HG02623 (cell line): ENCODE data around the gene ENG.
"Not testable (repeated sequence)": the region's sequence is repeated elsewhere in the genome, so short reads cannot be mapped to it uniquely, and the experiment has no call there.

Experiments used
- ATAC-seq: cut with Tn5 transposase; IDR thresholded peaks from one replicate; pipeline ENCODE4 v1.9.1; 2021; ENCODE audit warnings: moderate library complexity; ENCODE audit not compliant: unreplicated experiment

Gene ENG

DNA sequence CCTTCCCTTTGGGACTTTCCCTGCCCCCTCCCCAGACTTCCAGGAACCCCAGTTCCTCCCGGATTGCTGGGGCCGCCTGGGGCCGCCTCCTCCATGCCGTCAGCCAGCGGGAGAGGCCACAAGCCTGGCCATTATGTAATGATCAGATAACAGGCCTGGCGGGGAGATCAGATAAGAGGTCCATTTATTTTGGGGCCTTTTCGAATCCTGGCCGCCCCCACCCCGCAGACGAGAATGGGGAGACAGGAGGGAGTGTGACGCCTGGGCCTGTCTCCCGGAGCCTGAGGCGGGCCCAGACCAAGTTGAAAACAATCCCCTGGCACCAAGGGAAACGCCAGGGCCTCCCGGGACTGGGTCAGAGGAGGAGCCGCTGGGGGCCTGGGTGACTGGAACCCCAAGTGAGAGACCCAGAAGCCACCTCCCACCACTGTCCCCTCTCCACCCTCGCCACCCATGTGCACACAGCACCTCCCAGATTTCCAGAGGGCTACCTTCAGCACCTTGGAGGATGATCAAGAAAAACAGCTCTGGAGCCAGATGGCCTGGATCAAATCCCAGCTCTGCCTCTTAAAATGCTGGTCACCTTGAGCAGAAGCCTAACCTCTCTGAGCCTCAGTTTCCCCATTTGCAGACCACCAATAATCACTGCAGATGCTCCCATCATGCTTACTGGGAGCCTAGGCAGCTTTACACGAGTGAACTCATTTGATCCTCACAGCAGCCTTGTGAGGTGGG is 7.8 kb downstream of the ENG start:
- ATAC-seq = no peak

DNA sequence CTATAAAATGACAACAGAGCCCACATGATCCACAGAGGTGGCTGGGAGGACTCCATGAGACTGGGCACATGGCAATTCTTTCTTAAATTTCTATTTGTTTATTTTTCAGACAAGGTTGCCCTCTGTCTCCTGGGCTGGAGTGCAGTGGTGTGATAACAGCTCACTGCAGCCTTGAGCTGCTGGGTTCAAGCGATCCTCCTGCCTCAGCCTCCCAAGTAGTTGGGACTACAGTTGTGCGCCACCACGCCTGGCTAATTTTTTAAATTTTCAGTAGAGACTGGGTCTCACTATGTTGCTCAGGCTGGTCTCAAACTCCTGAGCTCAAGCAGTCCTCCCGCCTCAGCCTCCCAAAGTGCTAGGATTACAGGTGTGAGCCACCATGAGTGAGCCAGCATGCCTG is 8.8 kb downstream of the ENG start:
- not testable (repeated sequence) for ATAC-seq

DNA sequence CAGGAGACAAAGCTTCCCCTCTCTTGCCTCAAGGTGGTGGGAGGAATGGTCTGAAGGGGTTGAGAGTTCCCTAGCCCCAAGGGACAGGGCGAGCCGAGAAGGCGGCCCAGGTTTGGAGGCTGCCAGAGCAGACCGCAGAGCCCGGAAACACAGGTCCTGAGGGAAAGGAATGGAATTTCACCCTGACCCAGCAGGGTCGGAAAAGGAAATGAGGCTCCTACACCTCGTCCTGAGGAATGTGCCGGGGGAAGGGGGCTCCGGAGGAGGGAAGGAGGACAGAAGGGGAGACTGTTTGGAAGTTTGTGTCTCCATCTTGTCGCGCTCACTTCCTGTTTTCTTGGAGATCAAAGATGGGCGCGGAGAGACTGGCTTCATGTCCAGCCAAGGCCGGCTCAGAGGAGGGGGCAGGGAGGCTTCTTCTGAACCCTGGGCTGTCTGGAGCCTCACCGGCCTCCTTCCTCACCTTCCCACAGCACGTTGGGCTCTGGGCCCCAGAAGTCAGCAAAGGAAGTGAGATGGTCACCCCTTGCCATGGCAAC is 9.6 kb downstream of the ENG start:
- no peak for ATAC-seq

DNA sequence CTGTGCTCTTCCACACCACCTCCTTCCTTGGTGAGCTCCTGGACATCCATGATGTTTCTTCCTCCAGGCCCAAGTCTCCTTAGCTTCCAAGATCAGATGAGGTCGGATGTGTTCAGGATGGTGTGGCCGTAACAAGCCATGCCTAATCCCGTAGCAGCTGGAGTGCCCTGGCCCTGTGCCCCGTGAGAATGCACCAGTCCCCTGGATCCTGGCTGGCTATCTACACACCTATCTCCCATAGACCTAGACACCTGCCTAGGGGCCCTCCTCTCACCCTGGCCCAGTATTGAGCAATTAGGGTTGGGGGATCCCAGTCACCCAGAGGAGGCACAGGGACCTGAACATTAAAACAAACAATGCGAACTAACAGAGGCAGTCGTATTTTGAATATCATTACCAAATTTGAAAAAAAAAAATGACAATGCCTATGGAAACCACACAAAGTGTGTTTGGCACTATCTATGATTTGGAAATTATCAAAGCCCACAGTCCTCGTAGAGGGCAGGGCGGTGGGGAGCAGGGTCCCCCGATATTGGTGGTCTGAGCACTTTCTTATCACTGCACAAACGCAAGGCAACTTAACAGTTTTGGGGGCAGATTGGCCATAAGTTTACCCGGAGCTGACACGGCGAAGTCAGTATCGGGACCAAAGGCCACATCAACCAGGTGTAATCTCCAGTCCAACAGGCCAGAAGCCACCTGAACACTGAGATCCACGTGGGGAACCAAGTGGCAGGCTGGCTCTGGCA is 13.2 kb downstream of the ENG start:
- no peak for ATAC-seq

DNA sequence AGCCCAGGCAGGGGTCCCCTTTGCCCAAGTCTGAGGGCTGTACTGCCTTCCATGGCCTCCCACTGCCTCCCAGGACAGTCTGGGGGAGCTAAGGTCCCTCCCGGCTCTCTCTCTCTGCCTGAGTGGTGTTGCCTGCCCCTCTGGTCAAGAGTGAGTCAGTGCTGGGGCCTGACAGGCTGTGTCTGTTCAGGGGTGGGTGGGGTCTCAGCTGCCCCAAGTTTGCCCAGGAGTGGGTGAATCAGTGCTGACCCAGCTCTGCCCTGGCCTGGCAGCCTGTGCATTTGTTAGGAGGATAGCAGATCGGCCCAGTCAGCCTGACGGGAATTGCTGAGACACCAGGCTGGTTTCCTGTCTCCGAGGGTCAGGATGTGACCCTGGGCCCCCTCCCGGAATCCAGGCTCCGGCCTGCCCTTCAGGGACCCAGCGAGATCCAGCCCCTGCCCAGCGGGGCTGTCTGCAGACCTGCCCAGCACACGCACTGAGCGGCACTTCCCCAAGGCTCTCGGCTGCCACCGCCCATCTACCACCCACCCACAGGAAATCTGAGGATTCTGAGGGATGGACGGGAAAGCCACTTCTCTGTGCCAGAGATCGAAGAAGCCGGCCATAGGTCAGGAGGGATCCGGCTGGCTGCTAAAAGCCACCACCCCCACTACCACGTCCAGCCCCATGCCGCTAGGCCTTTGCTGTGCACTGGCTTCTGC is 15.9 kb downstream of the ENG start:
- no peak for ATAC-seq

DNA sequence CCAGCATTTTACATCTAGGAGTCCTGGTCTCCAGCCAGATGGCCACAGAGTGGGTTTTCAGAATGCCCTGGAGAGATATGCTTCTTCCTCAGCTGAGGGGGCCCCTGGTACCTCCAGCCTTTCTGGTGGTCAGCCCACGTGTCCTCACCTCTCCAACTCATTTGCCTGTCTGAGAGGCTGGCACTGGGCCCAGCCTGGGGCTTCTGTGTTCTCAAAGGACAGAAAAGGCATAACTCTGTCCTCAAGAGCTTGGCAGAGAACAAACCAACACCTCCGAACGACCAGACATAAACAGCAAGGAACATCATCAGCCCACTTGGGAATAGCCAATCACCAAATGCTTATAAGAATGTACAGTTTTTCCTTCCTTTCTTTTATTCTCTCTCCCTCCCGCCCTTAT is 17.1 kb downstream of the ENG start:
- no peak for ATAC-seq

DNA sequence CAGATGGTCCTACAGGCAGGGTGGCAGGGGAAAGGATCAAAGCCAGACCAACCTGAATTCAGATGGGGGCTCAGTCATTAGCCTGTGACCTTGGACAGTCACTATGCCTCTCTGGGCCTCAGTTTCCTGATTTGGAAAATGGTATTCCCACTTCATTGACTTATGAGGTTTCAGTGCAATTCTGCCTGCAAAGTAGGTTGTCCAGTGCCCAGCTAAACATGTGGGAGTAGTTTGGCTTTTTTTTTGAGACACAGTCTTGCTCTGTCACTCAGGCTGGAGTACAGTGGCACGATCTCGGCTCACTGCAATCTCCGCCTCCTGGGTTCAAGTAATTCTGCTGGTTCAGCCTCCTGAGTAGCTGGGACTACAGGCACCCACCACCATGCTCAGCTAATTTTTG is 17.9 kb downstream of the ENG start:
- ATAC-seq = not testable (repeated sequence)

DNA sequence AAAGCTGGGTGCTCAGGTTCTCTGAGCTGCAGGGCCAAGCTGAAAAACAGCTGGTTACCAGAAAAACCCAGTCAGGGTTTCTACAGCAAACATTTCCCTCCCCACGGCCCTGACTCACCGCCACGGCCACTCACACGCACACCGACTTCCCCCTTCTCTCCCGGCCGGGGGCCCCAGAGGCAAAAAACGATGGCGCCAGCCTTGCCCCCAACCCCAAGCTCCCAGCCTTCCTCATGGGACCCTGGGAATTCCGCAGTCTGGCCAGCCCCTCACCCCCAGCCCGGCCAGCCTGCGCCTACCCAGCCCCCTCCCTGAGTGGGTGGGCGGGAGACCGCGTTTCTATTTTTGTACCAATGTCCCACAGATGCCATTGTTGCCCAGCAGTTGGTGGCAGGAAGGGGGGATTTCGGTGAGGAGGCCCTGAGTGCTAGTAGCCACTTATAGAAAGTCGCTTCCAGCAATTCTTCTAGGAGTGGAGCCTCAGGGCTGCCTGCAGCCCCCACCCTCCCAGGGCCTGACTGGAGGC is 18.4 kb downstream of the ENG start:
- no peak for ATAC-seq

DNA sequence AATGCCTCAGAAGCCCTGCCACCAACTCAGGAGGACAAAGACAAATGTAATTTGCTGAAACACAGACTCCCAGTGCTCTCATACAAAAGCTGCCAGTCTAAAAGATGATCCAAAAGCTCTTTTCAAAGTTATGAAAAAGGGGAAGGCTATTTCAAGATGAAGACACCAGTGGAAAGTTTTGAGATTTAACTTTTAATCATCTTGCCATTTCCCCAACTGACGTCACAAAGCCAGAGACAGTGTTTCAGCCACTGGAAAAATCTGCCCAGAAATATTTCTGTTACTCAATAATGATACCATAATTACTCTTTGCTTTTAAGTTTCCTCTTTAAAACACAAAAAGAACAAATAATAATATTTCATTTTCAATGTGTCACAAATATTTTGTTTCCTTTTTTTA is 20.9 kb downstream of the ENG start:
- ATAC-seq = no peak

DNA sequence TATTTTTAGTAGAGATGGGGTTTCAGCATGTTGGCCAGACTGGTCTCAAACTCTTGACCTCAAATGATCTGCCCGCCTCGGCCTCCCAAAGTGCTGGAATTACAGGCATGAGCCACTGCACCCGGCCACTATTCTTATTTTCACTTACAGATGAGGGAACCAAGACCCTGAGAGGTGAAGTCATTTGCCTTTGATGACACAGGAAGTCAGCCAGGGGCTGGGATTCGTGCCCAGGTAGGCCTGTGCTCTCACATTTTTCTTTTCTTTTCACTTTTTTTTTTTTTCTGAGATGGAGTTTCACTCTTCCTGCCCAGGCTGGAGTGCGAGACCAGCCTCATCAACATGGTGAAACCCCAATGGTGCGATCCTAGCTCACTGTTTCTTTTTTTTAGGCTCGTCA is 22.2 kb downstream of the ENG start:
- no peak for ATAC-seq

DNA sequence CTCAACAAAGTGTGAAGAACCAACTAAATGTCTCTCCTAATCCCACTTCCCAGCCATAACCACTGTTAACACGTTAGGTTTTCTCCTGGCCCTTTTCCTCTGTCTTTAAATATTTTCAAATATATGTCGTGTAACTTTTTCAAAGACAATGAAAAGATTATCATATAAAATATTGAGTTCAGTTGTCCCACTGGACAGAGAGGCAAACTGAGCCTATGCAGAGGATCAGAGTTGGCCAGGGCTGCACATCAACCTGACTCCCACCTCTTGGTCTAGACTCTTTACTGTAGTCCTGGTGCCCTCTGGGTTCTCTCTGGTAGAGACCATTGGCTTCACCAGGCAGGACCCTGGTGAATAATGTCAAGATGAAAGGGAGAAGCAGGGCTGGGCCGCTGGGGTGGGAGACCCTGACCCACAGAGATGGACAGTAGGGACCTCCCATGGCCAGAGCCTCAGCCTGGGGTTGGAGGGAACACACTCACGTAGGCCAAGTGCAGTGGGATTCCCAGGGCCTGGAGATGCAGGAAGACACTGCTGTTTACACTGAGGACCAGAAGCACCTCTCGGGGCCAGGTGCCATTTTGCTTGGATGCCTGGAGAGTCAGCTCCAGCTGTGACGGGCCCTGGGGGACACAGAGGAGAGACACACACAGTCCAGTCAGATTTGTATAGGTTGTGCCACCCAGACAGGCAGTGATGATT is 25.1 kb downstream of the ENG start:
- no peak for ATAC-seq

DNA sequence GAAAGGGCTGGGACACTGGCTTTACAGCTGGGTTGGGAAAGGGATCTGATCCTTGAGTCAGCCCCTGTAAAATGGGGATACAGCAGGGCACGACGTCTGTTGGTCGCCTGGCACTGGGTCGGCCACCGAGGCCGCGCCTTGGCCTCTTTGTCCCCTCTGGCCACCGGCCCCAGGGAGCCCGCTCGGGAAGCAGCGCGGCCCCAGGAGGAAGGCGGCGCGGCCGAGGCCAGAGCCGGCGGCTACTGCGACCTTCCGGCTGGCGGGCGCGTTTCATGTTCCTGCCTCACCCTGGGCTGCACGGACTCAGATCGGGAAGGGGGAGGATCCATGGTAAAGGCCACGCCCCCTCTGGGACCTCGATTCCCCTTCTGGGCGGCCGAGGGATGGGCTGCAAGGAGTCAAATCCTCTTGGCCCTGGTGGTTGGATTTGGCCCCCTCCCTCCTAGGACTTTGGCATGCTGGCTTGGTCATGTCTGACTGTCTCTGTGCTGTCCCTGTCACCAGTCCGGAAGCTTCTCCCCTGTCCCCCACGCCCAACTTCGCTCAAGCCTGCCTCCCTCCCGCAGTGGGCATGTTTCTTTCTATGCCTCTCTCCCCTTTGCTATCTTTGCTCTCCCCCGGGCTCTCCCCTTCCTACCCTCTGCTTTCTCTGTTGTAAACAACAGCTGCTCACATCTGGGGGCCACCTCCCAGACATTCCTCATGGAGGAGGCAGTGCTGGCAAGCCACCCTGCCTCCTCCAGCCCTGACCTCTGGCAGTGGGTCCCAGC is 26.0 kb downstream of the ENG start:
- no peak for ATAC-seq

DNA sequence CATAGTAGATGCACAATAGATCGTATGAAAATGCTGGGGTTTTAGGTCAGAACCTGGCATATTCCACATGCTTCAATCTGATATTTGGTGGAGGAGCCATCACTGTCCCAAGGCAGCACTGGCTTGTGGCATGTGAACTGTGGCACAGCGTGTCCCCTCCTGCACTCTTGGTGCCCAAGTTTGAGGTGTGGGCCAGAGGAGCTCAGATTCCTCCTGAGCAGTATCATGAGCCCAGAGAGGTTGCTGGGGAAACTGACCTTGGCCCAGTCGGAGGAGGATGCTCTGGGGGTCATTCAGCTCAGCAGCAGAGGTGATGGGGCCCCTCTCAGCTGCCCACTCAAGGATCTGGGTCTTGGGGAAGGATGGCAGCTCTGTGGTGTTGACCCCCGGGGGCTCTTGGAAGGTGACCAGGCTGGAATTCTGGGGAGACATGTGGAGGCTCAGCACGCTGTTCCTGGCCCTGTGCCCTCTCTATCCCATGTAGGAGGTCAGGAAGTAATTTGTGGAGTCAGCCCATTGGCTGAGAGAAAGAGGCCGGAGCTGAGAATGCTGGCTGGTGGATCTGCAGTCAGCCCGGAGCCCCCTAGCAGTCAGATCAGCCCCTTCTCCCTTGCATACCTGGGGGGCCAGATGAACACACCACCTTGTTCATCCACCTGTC is 28.1 kb downstream of the ENG start:
- ATAC-seq = no peak

DNA sequence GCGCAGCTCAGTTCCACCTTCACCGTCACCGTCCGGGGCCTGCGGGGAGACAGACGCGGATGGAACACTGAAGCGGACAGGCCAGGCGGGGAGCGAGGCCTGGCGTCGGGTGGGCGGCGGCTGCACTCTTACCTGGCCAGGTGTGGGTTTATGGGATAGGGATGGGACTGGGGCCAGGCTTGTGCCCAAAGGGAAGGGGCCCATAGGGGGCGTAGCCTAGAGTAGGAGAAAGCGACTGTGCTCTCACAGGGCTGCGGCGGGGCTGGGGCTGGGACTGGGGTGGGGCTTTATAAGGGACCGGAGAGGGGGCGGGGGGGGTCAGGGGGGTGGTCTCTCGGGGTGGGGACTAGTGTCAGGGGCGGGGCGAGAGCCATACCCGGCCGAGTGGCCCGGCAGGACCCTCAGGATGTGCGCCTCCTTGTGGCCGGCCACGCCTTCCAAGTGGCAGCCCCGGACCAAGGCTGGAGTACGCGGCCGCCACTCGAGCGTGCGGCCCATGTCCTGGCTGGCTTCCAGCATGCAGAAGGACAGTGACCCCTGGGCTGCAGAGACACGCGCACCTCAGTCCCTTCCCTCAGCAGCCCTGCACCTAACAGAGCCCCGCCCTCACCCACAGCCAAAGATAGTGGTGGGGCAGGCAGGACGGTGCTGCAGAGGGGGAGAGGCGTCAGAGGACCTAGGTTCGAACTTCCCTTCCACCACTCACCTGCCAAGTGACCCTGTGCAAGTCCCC is 29.0 kb downstream of the ENG start:
- no peak for ATAC-seq

DNA sequence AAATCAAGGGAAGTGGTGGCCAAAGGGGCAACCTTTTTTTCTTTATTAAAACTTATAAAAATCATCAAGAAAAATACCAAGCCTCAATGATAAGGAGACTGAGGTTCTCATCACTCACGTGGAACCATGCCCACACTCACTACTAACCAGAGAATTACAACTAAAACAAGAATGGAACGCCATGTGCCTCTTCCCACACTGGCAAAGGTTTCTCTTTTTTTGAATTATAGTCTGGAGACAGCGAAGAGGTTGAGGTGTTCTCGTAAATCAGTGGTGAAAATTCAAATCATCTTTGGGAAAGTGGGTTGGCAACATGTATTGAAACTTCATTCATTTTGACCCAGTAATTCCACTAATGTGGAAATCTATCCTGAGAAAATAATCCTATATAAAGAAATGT is 32.4 kb downstream of the ENG start:
- ATAC-seq = no peak

DNA sequence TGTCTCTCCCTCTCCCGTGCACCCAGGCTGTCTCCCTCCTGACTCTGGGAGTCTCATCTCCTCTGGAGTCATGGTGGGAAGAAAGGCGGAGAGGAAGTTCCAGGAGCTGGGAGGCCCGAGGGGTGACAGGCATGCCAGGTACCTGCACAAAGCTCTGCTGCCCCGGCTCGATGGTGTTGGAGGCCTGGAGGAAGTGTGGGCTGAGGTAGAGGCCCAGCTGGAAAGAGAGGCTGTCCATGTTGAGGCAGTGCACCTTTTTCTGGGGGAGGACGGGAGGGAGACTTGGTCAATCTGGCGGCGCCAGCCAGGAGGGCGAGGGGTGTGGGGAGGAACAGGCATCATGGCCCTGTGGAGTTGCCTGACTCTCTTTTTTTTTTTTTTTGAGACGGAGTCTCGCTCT is 35.9 kb downstream of the ENG start:
- no peak for ATAC-seq

DNA sequence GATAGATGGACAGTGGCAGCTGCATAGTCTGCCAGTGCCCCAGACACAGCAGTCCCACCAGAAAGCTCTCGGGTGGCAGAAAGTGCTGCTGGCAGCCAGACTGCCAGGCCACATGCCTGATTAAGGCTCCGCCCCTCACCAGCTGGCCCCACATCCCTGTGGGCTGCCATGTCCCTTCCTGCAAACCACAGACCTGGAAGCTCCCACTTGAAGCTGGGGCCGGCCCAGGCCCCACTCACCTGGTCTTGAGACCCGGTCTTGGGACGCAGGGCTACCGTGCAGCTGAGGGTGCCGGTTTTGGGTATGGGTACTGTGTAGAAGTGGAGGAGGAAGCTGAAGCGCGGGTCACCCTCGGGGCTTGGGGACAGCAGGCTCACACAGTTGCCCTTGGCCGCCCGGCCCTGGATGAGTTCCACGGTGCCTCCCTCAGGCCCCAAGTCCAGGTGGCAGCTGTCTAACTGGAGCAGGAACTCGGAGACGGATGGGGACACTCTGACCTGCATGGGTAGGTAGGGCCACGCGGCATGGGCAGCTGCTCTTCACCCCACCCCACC is 36.5 kb downstream of the ENG start:
- ATAC-seq = no peak

DNA sequence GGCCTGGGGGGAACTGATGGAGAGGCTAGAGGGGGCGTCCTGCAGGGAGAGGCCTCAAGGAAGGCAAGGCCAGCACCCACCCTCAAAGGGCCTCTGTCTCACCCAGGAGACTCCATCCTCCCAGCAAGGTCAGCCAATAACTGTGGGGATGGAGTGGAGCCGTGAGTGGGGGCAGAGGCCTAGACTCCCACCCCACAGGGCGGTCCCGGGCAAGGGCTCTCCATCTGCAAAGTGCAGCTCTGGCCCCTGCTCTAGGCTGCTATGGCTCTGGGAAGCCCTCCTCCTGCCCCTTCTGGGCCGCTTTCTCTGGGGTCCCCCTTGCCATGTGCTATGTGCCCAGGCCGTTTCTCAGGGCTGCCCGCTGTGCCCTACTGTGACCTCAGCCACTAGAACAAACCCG is 37.7 kb downstream of the ENG start:
- ATAC-seq = no peak

DNA sequence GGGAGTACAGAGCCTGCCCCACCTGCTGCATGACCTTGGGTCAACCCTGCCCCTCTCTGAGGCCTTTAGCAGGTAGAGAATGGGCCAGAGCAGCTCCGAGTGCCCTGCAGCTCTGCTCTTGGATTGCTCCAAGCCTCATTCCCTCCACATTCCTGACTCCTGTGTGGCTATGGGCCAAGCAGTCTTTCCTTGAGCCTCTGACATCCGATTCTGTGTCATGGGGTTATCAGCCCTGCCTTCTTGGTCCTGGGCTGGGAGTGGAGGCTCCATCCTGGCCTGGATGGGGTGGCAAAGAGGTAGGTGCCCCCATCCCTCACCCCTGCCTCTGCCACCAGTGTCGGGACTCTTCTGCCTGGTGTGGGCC is 38.1 kb downstream of the ENG start:
- no peak for ATAC-seq
